Tibial artery (tissue), 4 donors: ENCODE data around the gene MOCOS.
"Not testable (repeated sequence)": the region's sequence is repeated elsewhere in the genome, so short reads cannot be mapped to it uniquely, and the experiment has no call there.

Experiments
- DNase-seq, 2 donors: peaks; one replicate each; pipeline ENCODE4 v3.0.0-alpha.2; 2019
- H3K27ac ChIP-seq, 2 donors: fragments of 200-600 bp; sonication (generic) in 1 of 2; 1 replicate in 1 of 2; 2 replicates in 1 of 2; pipeline ENCODE4 v1.5.1; 2018 to 2019; ENCODE audit warnings: mild to moderate bottlenecking in 1 of 2
- H3K27me3 ChIP-seq, 2 donors: fragments of 200-600 bp; sonication (generic) in 1 of 2; one replicate each; pipeline versions ENCODE4 v1.5.1 to v1.6.0; 2016 to 2019
- H3K36me3 ChIP-seq, 3 donors: fragments of 200-600 bp; sonication (generic) in 2 of 3; one replicate each; pipeline ENCODE4 v1.5.1; 2016 to 2019; ENCODE audit warnings: mild to moderate bottlenecking in 2 of 3
- H3K4me1 ChIP-seq, 4 donors: fragments of 200-600 bp; sonication (generic) in 2 of 4; 1 replicate in 3 of 4; 2 replicates in 1 of 4; pipeline ENCODE4 v1.5.1; 2016 to 2019
- H3K4me3 ChIP-seq, 2 donors: fragments of 200-600 bp; sonication (generic) in 1 of 2; 1 replicate in 1 of 2; 2 replicates in 1 of 2; pipeline ENCODE4 v1.5.1; 2018 to 2019; ENCODE audit warnings: mild to moderate bottlenecking in 2 of 2
- H3K9me3 ChIP-seq, 3 donors: fragments of 200-600 bp; sonication (generic) in 1 of 3; one replicate each; pipeline ENCODE4 v1.5.1; 2016 to 2019
- CTCF ChIP-seq, 2 experiments: fragments of 200-600 bp in 1 of 2; fragments of 450-650 bp in 1 of 2; IDR thresholded peaks; one replicate each; pipeline ENCODE4 v1.5.1; 2017 to 2019; ENCODE audit warnings: antibody characterized with exemption in 2 of 2, mild to moderate bottlenecking in 1 of 2, moderate library complexity in 1 of 2
- intact Hi-C: fragments of 100-400 bp; cut with DNase I; formaldehyde crosslinking; loops from one replicate; pipeline ENCODE4 v1.15.0; 2023; ENCODE audit warnings: low total_unique reads

The MOCOS gene

GRCh38 chr18:36203360-36203895, 16.1 kb downstream of the MOCOS start:
- DNase-seq = no peak
- no peak for TF ChIP-seq CTCF (IDR thresholded peaks at IDR 0.05)
- H3K9me3 ChIP-seq = no peaks in the 10 kb centered on the region
- no peak overlapping the region for H3K27ac ChIP-seq
- H3K27me3 ChIP-seq = no peaks in the 10 kb centered on the region
- no peak overlapping the region for H3K4me3 ChIP-seq
- H3K36me3 ChIP-seq = no peaks in the 10 kb centered on the region
- H3K4me1 ChIP-seq = no peaks in the 10 kb centered on the region
- intact Hi-C loops = no loop called here

GRCh38 chr18:36205166-36205565, 17.9 kb downstream of the MOCOS start:
- Histone ChIP-seq H3K9me3 (no peaks in the 10 kb centered on the region), H3K27ac (no peak overlapping the region), H3K36me3 (no peaks in the 10 kb centered on the region), H3K4me3 (no peak overlapping the region), H3K4me1 (no peaks in the 10 kb centered on the region), H3K27me3 (no peaks in the 10 kb centered on the region)
- DNase-seq = no peak
- no peak for TF ChIP-seq CTCF (IDR thresholded peaks at IDR 0.05)
- intact Hi-C loops = no loop called here

GRCh38 chr18:36207303-36207702, 20.0 kb downstream of the MOCOS start:
- TF ChIP-seq CTCF (IDR thresholded peaks at IDR 0.05) = no peak
- H3K27me3 ChIP-seq = no peaks in the 10 kb centered on the region
- intact Hi-C loops = no loop called here
- no peak overlapping the region for H3K27ac ChIP-seq
- no peaks in the 10 kb centered on the region for H3K4me1 ChIP-seq
- H3K9me3 ChIP-seq = no peaks in the 10 kb centered on the region
- DNase-seq = no peak
- no peak overlapping the region for H3K4me3 ChIP-seq
- no peaks in the 10 kb centered on the region for H3K36me3 ChIP-seq

- intact Hi-C loops, DNase-seq: not testable (repeated sequence)
These were observed 20.7 kb downstream of the MOCOS start for GRCh38 chr18:36207969-36208368.

GRCh38 chr18:36211612-36212065, 24.3 kb downstream of the MOCOS start:
- no peak overlapping the region for H3K4me3 ChIP-seq
- intact Hi-C loops = no loop called here
- H3K4me1 ChIP-seq = no peaks in the 10 kb centered on the region
- no peaks in the 10 kb centered on the region for H3K9me3 ChIP-seq
- no peak for DNase-seq
- no peaks in the 10 kb centered on the region for H3K27me3 ChIP-seq
- H3K36me3 ChIP-seq = no peaks in the 10 kb centered on the region
- H3K27ac ChIP-seq = no peak overlapping the region
- no peak for TF ChIP-seq CTCF (IDR thresholded peaks at IDR 0.05)

More at GRCh38 chr18:36207969-36208368, 20.7 kb downstream of the MOCOS start:
- not testable (repeated sequence) for H3K36me3 ChIP-seq, H3K4me1 ChIP-seq, H3K9me3 ChIP-seq, H3K27ac ChIP-seq, H3K27me3 ChIP-seq, H3K4me3 ChIP-seq

- no peaks in the 10 kb centered on the region for H3K27me3 ChIP-seq
- no peaks in the 10 kb centered on the region for H3K9me3 ChIP-seq
- no peak overlapping the region for H3K27ac ChIP-seq
- TF ChIP-seq CTCF (IDR thresholded peaks at IDR 0.05) = no peak
- intact Hi-C loops = no loop called here
- no peaks in the 10 kb centered on the region for H3K36me3 ChIP-seq
- DNase-seq = no peak
- no peaks in the 10 kb centered on the region for H3K4me1 ChIP-seq
- H3K4me3 ChIP-seq = no peak overlapping the region
These were observed 25.2 kb downstream of the MOCOS start for GRCh38 chr18:36212301-36213171.
